SU-DHL-6 (cell line): ENCODE measurements around the gene PLEKHH2.

Source experiments
- H2AFZ ChIP-seq: fragments of 200-600 bp; sonication (generic); 2 replicates; pipeline ENCODE4 v1.6.1; 2014; ENCODE audit warnings: low read depth, mild to moderate bottlenecking, moderate library complexity, mixed read lengths, antibody characterized with exemption, low read length; ENCODE audit not compliant: severe bottlenecking
- H3F3A ChIP-seq: fragments of 200-600 bp; shearing (Covaris generic); 2 replicates; pipeline ENCODE4 v1.6.0; 2016; ENCODE audit warnings: antibody characterized with exemption, mild to moderate bottlenecking; ENCODE audit not compliant: insufficient read depth
- H3K27ac ChIP-seq: fragments of 200-600 bp; sonication (generic); 2 replicates; pipeline ENCODE4 v1.5.1; 2016; ENCODE audit warnings: low read depth, mild to moderate bottlenecking, low read length, moderate library complexity, mixed read lengths
- H3K27me3 ChIP-seq: fragments of 200-600 bp; sonication (generic), shearing (Covaris generic); 2 replicates; pipeline ENCODE4 v1.6.0; 2014; ENCODE audit warnings: mild to moderate bottlenecking, low read length
- H3K36me3 ChIP-seq: fragments of 200-600 bp; sonication (generic); 2 replicates; pipeline ENCODE4 v1.6.1; 2014; ENCODE audit warnings: mild to moderate bottlenecking, low read length, mixed read lengths
- H3K4me2 ChIP-seq: fragments of 300-600, 200-600 bp; shearing (Covaris generic), sonication (generic); 2 replicates; pipeline ENCODE4 v1.6.0; 2014; ENCODE audit warnings: low read length, low read depth, mild to moderate bottlenecking; ENCODE audit not compliant: poor library complexity, severe bottlenecking
- H3K4me3 ChIP-seq: fragments of 200-600 bp; sonication (generic); 2 replicates; pipeline ENCODE4 v1.5.1; 2014; ENCODE audit warnings: antibody characterized with exemption, low read length, mild to moderate bottlenecking, mixed read lengths; ENCODE audit not compliant: insufficient read depth, poor library complexity, severe bottlenecking
- H3K79me2 ChIP-seq: fragments of 200-600 bp; sonication (generic); 2 replicates; pipeline ENCODE4 v1.6.1; 2014; ENCODE audit warnings: mild to moderate bottlenecking, low read length, moderate library complexity; ENCODE audit not compliant: insufficient read depth
- H3K9ac ChIP-seq: fragments of 200-600 bp; sonication (generic); 2 replicates; pipeline ENCODE4 v1.7.0; 2014; ENCODE audit warnings: mild to moderate bottlenecking, low read length
- H3K9me2 ChIP-seq: fragments of 200-600 bp; sonication (generic); replicated peaks from 2 replicates; pipeline ENCODE4 v1.6.1; 2014; ENCODE audit warnings: low read length; ENCODE audit not compliant: insufficient read depth
- H3K9me3 ChIP-seq: fragments of 200-600 bp; sonication (generic); 2 replicates; pipeline ENCODE4 v1.6.1; 2014; ENCODE audit warnings: low read length, mixed read lengths; ENCODE audit not compliant: insufficient read depth
- H4K20me1 ChIP-seq: fragments of 200-600 bp; sonication (generic); 2 replicates; pipeline ENCODE4 v1.6.1; 2014; ENCODE audit warnings: low read depth, mild to moderate bottlenecking, antibody characterized with exemption, low read length, moderate library complexity, mixed read lengths
- CTCF ChIP-seq: fragments of 200-600 bp; sonication (generic); IDR thresholded peaks from one replicate; pipeline ENCODE4 v1.5.1; 2017; ENCODE audit warnings: antibody characterized with exemption, mild to moderate bottlenecking, low read length, moderate library complexity; ENCODE audit not compliant: insufficient read depth, poor library complexity, severe bottlenecking
- EZH2phosphoT487 ChIP-seq: fragments of 200-600 bp; sonication (generic), shearing (Covaris generic); conservative IDR thresholded peaks from 2 replicates; pipeline ENCODE4 v1.6.1; 2018; ENCODE audit warnings: mild to moderate bottlenecking, antibody characterized with exemption, low read length, moderate library complexity, mixed read lengths

The PLEKHH2 gene

GRCh38 chr2:43790147-43790546, 153.1 kb downstream of the PLEKHH2 start:
- Histone ChIP-seq H3K9me3 (no peaks in the 10 kb centered on the region), H3K27ac (no peak overlapping the region), H3K9me2 (no peaks in the 10 kb centered on the region), H4K20me1 (no peaks in the 10 kb centered on the region), H3K4me3 (no peak overlapping the region), H3K4me2 (no peak overlapping the region), H3F3A (no peaks in the 10 kb centered on the region), H3K36me3 (no peaks in the 10 kb centered on the region), H3K79me2 (no peaks in the 10 kb centered on the region), H3K9ac (no peak overlapping the region), H2AFZ (no peak overlapping the region), H3K27me3 (no peaks in the 10 kb centered on the region)
- TF ChIP-seq CTCF (no peak), EZH2phosphoT487 (no peak)

GRCh38 chr2:43791035-43791765, 154.1 kb downstream of the PLEKHH2 start:
- Histone ChIP-seq H3F3A (no peaks in the 10 kb centered on the region), H3K27ac (no peak overlapping the region), H3K4me3 (no peak overlapping the region), H3K9ac (no peak overlapping the region), H3K36me3 (no peaks in the 10 kb centered on the region), H3K4me2 (no peak overlapping the region), H4K20me1 (no peaks in the 10 kb centered on the region), H3K79me2 (no peaks in the 10 kb centered on the region), H3K9me2 (no peaks in the 10 kb centered on the region), H3K9me3 (no peaks in the 10 kb centered on the region), H3K27me3 (no peaks in the 10 kb centered on the region), H2AFZ (no peak overlapping the region)
- no peak for TF ChIP-seq EZH2phosphoT487
- no peak for TF ChIP-seq CTCF

- TF ChIP-seq EZH2phosphoT487: no peak
- no peak for TF ChIP-seq CTCF
- no peak overlapping the region for H2AFZ ChIP-seq
- H3K27ac ChIP-seq: no peak overlapping the region
- no peaks in the 10 kb centered on the region for H3K9me2 ChIP-seq
- no peaks in the 10 kb centered on the region for H3K79me2 ChIP-seq
- no peaks in the 10 kb centered on the region for H3K36me3 ChIP-seq
- H3K4me3 ChIP-seq: no peak overlapping the region
- no peaks in the 10 kb centered on the region for H3F3A ChIP-seq
- no peaks in the 10 kb centered on the region for H4K20me1 ChIP-seq
- no peaks in the 10 kb centered on the region for H3K9me3 ChIP-seq
- H3K9ac ChIP-seq: no peak overlapping the region
- no peak overlapping the region for H3K4me2 ChIP-seq
- no peaks in the 10 kb centered on the region for H3K27me3 ChIP-seq
These were observed 155.6 kb downstream of the PLEKHH2 start for GRCh38 chr2:43792653-43793052.
